Hematopoietic multipotent progenitor cell (in vitro differentiated cells): Measurements from ENCODE around the gene YJU2. TPM values are rescaled to one million over a fixed set of nuclear protein-coding genes. Genes with fewer than 3 reads are reported as not detected.
A peak's percentile ranks its signal among the peaks of the same experiment; 100 is the strongest.
"Not testable (repeated sequence)": the region's sequence is repeated elsewhere in the genome, so short reads cannot be mapped to it uniquely, and the experiment has no call there.

Experiments used
- DNase-seq, 3 donors: peaks; one replicate each; pipeline ENCODE4 v3.0.0-alpha.2; 2011 to 2015; ENCODE audit warnings: low read depth in 2 of 3, low spot score in 2 of 3
- total RNA-seq: library from RNA; depleted of rRNA; stranded (reverse); fragments of >200 nt; gene quantifications from one replicate; pipeline ENCODE4 v1.2.3, GENCODE V29; 2012

The YJU2 gene
- 48.5 TPM for total RNA-seq

DNA sequence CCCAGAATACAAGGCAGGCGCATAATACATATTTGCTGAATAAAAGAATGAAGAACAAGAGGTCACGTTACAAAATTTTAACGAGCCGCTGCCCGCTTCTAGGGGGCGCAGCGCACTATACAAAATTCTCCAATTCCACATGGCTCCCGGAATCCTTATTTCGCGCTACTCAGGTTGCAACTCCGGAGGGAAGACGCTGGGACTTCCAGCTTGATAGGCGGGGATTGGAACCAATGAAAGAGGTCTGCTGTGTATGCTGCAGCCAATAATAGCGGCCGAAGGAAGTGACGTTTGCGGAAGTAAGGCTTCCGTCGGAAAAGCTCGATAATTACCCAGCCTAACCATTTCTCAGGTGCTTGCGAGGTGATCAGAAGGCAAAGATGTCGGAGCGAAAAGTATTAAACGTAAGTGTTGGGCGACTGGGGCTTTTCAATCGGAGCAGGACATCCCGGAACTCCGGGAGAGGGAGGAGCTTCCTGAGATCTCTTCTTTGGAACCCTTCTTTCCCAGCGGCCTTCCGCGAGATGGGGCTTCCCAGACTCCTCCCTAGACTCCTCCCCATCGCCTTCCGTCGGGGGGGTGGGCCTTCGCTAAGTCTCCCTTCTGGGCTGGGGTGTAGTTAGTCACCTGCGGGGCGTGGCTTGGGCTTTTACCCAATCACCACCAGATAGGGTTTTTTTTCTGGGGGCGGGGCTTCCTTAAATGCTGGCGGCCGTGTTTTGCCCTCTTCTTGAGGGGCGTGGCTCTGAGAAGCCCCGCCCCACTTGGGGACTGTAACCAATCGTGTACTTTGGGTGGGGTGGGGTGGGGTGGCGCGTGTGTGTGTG, at the start of gene YJU2:
YJU2 (plus strand) TSS at position 314 of the 827 bp plus-strand sequence; CDS start at position 381, 67 bp downstream.
- peak; percentile 95 to 100 (median 100) for DNase-seq

DNA sequence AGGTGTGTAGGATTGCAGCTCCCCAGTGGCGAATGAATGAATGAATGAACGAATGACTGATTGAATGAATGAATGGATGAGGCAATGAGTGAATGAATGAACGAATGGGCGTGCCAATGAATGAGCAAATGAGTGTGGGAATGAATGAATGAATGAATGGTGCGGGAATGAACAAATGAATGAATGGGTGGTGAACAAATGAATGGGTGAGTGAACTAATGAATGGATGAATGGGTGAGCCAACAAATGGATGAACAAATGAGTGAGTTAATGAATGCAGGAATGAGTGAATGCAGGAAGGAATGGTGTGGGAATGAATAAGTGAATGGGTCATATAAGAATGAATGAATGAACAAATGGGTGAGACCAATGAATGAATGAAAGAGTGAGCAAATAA, 49.7 kb upstream of the YJU2 start:
- no peak for DNase-seq

DNA sequence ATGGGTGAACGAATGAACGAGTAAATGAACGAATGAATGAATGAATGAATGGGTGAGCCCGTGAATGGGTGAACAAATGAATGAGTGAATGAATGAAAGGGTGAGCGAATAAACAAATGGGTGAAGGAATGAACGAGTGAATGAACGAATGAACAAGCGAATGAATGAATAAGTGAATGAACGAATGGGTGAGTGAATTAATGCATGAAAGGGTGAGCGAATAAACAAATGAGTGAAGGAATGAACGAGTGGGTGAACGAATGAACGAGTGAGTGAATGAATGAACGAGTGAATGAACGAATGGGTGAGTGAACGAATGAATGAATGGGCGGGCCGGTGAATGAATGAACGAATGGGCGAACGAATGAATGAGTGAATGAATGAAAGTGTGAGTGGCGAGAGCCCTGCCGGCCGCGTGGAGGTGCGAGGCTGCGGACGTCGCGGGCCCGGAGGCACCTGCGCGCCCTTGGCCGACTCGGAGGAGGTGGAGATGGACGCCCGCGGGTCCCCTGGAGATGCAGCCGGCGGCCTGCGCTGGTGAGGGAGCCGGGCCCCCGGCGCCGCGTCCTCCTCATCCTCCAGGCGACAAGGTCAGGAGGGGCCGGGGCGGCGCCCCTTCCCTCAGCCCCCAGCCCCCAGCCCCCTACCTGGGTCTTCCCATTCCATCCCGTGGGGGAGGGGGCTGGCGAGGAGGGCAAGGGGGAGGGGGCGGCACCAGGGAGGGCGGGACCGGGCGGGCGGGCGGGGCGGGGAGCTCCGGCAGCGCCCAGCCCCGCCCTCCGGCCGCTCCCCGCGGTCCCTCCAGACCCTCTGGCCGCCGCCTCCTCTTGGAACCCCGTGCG, 49.0 kb upstream of the YJU2 start:
- peak in 1 of 3 donors; percentile 36 for DNase-seq

DNA sequence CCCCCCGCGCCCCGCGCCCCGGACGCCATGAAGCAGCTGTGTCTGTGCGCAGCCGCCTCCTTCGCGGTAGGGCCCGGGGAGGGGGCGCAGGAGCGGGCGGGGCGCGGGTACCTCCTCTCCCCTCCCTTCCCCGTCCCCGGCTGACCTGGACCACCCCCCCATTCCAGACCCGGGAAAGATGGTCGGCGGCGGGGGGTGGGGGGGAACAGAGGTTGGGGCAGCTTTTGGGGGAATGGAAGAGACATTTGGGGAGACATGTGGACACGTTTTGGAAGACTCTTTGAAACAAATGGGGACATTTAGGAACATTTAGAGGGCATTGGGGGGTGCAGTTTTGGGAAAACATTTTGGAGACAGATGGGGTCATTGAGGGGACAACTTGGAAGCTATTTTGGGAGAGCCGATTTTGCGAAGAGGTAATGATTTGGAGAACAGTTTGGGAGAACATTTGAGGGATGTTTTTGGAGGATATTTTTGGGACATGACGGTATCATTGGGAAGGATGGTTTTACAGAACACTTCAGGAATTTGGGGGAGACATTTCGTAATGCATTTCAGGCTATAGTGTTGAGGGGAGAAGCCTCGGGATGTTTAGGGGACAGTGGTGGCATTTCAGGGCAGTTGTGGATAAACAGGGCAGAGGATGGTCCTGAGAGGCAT, 48.3 kb upstream of the YJU2 start:
- DNase-seq, result no peak

DNA sequence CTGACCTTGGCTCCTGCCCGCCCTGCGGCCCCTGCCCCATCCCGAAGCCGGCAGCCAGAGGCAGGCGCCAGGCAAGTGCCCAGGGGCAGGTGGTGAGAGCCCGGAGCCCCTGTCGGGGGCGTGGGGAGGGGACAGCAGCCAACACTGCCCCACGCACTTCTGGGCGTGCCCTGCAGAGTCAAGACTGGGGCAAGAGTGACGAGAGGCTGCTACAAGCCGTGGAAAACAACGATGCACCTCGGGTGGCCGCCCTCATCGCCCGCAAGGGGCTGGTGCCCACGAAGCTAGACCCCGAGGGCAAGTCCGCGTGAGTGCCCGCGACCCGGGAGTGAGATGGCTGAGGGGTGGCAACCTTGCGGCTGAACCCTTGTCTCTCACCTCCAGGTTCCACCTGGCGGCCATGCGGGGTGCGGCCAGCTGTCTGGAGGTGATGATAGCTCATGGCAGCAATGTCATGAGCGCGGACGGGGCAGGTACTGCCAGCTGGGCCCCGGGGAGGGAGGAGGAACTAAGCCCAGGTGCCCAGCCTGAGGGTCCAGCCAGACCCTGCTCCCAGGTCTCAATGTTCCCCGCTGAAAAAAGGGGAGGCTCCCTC, 47.1 kb upstream of the YJU2 start:
- DNase-seq, result no peak

DNA sequence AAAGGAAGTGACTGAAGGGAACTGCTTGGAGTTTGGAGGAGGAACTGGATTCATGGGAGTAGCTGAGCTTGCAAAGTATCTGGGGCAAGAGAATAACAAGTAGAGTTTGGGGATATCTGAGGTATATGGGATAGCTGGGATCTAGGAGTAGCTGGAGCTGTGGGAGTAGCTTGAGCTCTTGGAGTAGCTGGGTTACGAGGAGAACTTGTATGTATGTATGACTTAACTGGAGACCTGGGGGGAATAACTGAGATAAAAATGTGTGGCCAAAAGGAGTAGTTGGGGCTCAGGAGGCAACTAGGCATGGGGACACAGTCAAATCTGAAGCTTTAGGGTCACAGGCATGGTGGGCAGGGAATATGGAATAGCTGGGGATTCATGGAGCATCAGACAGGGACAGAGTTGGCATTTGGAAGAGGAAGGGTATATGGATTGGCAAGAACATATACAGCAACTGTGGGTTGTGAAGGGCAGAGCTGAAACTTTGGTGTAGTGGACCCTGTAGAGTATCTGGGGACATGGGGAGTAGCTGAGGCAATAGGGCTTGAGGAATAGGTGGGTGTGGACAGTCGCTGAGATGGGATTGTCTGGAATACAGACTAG, 45.8 kb upstream of the YJU2 start:
- no peak for DNase-seq

DNA sequence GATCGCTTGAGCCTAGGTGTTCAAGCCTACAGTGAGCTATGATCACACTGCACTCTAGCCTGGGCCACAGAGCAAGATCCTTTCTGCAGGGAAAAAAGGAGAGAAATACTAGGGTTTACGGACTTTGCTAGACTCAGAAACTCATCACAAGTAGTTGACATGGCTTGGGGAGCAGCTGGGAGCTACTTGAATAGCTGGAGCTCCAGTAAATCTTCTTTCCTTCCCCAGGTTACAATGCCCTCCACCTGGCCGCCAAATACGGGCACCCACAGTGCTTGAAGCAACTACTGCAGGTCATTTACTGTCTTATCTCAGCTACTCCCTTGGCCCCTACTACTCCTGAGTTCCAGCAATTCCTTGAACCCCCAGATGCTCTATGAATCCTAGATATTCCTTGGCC, 45.1 kb upstream of the YJU2 start:
- no peak for DNase-seq

DNA sequence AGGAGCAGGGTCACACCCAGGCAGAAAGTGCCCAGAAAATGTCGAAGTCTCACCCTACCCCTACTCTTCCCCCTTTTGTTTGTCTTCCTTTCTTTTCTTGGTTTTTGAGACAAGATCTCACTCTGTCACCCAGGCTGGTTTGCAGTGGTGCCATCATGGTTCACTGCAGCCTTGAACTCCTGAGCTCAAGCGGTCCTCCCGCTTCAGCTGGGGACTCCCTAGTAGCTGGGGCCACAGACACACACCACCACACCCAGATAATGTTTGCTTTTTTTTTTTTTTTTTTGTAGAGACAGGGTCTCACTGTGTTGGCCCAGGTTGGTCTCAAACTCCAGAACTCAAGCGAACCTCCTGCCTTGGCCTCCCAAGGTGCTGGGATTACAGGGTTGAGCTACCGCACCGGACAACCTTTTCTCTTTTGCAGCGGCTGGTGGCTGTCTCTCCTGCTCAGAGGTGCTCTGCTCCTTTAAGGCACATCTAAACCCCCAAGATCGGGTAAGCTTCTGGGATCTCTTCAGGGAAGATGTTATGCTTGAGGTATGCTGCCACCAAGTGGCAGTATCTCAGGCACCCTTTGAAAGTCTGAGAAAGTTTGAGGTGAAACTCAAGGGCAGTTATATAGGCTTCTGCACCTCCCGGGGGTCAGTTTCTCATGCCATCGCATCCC, 39.9 kb upstream of the YJU2 start:
- DNase-seq, result no peak

DNA sequence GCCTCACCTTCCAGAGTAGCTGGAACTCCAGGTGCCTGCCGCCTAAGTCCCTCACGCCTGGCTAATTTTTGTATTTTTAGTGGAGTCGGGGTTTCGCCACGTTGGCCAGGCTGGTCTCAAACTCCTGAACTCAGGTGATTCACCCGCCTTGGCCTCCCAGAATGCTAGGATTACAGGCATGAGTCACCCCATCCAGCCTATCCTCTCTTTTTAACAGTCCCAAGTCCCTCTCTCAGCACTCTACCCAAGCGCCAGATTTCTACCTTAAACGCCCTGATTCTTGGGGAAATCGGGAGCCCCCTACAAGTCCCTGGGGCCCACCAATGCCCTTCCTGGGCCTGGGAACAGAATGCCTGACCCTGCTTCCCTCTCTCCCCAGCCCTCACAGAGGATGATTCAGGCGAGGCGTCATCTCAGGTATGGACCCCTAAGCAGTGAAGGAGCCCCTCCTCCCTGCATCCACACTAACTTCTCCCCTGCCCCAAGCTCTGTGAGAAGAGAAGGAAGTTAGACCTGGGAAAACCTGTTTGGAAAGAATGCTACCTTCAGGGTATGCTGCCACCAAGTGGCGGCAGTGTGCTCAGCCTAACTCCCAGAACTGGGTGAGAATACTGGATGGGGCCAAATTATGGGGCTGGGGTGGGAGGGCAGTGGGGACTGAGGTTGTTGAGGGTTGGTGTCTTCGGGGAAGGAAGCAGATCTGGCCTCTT, 38.3 kb upstream of the YJU2 start:
- DNase-seq, result no peak

DNA sequence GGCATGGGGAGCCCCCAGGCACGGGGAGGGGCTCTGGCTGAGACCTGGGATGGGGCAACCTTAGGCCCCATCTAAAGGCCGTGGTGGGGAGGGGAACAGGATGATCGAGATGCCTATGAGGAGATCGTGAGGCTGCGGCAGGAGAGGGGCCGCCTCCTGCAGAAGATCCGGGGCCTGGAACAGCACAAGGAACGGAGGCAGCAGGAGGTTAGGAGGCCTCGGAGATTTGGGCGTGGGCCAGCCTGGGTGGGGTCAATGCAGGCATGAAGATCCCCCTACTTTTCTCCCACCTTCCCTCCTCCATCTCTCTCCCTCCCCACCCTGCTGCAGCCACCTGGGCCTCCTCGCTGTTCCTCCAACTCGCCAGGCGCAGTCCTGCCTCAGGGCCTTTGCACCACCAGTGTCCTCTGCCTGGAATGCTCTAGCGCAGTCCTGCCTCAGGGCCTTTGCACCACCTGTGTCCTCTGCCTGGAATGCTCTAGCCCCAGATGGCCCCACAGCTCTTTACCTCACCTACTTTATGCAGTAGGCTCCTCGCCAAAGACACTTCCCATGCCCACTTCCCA, 36.6 kb upstream of the YJU2 start:
- no peak for DNase-seq

DNA sequence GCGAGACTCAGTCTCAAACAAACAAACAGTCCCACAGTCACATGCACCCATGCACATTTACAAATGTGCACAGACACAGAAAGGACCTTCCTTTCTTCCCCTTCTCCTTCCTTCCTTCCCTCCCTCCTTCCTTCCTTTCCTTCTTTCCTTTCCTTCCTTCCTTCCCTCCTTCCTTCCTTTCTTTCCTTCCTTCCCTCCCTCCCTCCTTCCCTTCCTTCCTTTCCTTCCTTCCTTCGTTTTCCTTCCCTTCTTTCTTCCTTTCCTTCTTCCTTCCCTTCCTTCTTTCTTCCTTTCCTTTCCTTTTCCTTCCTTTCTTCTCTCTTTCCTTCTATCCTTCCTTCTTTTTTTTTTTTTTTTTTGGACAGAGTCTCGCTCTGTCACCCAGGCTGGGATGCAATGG, 33.8 kb upstream of the YJU2 start:
- DNase-seq, result no peak

DNA sequence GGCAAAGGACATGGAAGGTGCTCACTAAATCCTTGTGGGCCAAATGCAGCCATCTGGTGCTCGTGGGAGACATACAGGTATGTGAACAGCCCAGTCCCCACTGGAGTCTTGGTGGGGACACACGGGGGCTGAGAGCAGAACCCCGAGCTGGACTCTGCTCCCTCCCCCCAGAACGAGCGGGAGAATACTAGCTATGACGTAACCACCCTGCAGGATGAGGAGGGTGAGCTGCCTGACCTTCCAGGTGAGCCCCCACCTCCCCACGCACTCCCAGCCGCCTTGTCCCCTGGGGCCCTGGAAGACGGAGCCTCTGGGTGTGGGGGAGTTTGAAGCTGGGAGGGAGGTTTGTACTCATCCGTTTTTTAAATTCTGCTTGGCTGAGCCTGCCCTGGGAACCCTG, 31.1 kb upstream of the YJU2 start:
- DNase-seq, result no peak

DNA sequence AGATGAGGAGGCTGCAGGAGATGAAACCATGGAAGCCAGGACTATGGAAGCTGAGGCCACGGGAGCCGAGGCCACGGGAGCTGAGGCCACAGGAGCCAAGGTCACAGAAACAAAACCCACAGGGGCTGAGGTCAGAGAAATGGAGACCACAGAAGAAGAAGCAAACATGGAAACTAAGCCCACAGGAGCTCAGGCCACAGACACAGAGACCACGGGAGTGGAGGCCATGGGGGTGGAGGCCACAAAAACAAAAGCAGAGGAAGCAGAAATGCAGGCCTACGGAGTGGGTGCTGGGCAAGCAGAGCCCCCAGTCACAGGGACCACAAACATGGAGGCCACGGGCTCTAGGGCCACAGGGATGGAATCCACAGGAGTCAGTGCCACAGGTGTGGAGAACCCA, 30.0 kb upstream of the YJU2 start:
- DNase-seq, result no peak

DNA sequence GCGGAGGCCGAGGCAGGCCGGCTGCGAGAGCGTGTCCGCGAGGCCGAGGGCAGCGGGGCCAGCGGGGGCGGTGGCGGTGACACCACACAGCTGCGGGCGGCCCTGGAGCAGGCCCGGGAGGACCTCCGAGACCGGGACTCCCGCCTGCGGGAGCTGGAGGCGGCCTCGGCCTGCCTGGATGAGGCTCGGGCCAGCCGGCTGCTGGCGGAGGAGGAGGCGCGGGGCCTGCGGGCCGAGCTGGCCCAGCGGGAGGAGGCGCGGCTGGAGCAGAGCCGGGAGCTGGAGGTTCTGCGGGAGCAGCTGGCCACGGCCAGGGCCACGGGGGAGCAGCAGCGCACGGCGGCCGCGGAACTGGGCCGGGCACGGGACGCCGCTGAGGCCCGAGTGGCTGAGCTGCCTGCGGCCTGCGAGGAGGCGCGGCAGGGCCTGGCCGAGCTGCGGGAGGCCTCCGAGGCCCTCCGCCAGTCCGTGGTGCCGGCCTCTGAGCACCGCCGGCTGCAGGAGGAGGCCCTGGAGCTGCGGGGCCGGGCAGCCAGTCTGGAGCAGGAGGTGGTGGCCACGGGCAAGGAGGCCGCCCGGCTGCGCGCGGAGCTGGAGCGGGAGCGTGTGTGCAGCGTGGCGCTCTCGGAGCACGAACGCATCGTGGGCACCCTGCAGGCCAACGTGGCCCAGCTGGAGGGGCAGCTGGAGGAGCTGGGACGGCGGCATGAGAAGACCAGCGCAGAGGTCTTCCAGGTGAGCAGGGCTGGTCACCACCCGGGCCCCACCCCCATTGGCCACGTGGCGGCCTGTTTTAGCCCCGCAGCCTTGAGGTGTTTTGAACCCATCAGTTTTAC, 29.2 kb upstream of the YJU2 start:
- DNase-seq, result no peak

DNA sequence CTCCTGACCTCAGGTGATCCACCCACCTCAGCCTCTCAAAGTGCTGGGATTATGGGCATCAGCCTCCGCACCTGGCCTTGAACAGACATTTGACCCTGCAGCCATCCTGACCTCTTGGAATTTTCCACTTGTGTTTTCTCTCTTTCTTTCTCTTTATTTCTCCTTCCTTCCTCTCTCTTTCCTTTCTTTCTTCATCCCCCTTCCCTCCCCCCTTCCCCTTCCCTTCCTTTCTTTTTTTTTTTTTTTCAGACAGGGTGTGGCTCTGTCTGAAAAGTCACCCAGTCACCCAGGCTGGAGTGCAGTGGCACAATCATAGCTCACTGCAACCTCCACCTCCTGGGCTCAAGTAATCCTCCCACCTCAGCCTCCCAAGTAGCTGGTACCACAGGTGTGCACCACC, 28.4 kb upstream of the YJU2 start:
- not testable (repeated sequence) for DNase-seq

DNA sequence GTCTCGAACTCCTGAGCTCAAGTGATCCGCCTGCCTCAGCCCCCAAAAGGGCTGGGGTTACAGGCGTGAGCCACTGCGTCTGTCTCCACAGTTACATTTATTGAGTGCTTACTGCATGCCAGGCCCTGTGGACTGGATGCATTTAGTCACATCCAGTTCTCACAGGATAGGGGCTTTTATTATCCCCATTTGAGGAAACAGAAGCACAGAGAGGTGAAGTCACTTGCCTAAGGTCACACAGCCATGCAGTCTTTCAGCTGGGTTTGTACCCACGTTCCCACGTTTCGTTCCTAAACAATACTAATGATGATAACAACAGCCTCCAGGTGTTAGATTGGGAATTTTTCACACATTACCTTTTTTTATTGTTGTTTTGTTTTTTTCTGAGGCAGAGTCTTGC, 26.7 kb upstream of the YJU2 start:
- DNase-seq, result no peak

DNA sequence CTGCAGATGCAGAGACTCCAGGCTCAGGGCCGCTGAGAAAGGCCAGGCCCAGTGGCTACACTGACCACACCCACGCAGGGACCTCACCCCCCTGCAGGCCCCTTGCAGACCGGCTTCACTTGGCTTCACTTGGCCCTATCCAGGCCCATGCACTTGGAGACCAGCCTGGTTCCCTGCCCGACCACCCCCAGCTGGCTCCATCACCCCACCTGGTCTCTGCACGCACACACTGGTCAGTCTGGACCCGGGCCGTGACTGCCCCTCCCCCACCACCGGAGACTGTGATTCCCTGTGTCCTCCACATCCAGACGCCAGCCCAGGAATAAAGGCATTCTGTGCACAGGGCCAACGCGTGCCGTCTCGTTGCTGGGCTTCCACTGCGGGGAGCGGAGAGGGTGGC, 22.4 kb upstream of the YJU2 start:
- DNase-seq, result no peak

DNA sequence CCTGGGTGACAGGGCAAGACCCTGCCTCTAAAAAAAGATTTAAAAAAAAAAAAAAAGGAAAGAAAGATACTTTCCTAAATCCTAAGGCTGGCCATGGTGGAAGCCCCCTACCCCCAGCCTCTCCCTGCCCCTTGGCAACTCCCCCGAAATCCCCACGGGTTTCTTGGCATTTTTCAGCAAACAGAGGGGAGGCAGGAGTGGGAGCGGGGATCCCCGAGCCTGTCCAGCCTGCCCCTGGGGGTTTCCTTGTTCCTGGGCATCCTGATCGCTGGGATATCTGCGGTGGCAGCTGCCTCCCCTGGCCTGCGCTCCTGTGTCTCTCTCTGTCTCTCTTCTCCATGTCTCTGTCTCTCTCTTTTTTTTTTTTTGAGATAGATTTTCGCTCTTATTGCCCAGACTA, 21.0 kb upstream of the YJU2 start:
- no peak for DNase-seq
